ENCODE measurements around the gene FLYWCH2. TPM values are rescaled to one million over a fixed set of nuclear protein-coding genes. Genes with fewer than 3 reads are reported as not detected.

Gene FLYWCH2
- total and polyA plus RNA-seq, 2 of the 8 experiments (the other 6 are each of a cell fraction or from before 2014, with no cell fraction given): 16.4 to 30.7 TPM

GRCh38 chr16:2933136-2933535, 50.1 kb downstream of the FLYWCH2 start:
- Histone ChIP-seq H3K23ac (ENCODE audit: insufficient read length) (no peak overlapping the region), H3K14ac (ENCODE audit: insufficient read length) (no peak overlapping the region), H2AFZ (ENCODE audit: low read length) (no peak overlapping the region), H3K4me1 (replicated peaks in 1 of 4; ENCODE audit: control insufficient read depth in 3 of 4, insufficient read depth in 4 of 4, low read length in 3 of 4) (peaks cover 0 to 4% (median 0%) of the 10 kb centered on the region in 4 experiments; a peak in 3 of 7 replicates), H2BK15ac (ENCODE audit: low read length) (no peak overlapping the region), H4K20me1 (replicated peaks in 1 of 2; ENCODE audit: control insufficient read depth in 1 of 2, insufficient read depth in 2 of 2, low read length in 2 of 2) (no peaks in the 10 kb centered on the region), H3K27ac (ENCODE audit: low read depth, low read length) (no peak overlapping the region), H3K27me3 (replicated peaks in 1 of 4; ENCODE audit: control insufficient read depth in 3 of 4, extremely low read depth in 1 of 4, insufficient read depth in 3 of 4, low read length in 3 of 4) (no peaks in the 10 kb centered on the region), H2BK12ac (ENCODE audit: low read depth, low read length) (no peak overlapping the region), H4K91ac (replicated peaks; ENCODE audit: insufficient read length, low read length) (no peak overlapping the region), H2BK120ac (replicated peaks; ENCODE audit: low read depth, low read length) (no peak overlapping the region), H3K4me2 (ENCODE audit: insufficient read depth in 1 of 2, low read depth in 2 of 2, low read length in 2 of 2) (no peak overlapping the region), H4K5ac (ENCODE audit: insufficient read length, low read depth, low read length) (no peak overlapping the region), H3K56ac (replicated peaks; ENCODE audit: insufficient read length, low read depth, low read length) (no peak overlapping the region), H3K36me3 (ENCODE audit: control insufficient read depth in 2 of 4, insufficient read depth in 4 of 4, low read length in 3 of 4) (peaks cover 0 to 10% (median 2%) of the 10 kb centered on the region in 4 experiments; a peak in 2 of 8 replicates), H3K79me1 (ENCODE audit: low read depth, low read length) (peaks cover 3% of the 10 kb centered on the region; the same call in 1 of the 2 replicates), H2BK20ac (ENCODE audit: low read length) (no peak overlapping the region), H3K4ac (replicated peaks; ENCODE audit: insufficient read length, low read depth, low read length) (no peak overlapping the region), H2AK5ac (ENCODE audit: low read depth, low read length) (no peak overlapping the region), H2BK5ac (ENCODE audit: low read depth, low read length) (no peak overlapping the region), H3K23me2 (ENCODE audit: low read depth, low read length) (no peaks in the 10 kb centered on the region), H3K9ac (replicated peaks in 1 of 4; ENCODE audit: extremely low read depth in 1 of 4, low read depth in 3 of 4, low read length in 3 of 4) (no peak overlapping the region), H3K9me3 (ENCODE audit: insufficient read depth in 2 of 2, low read depth in 1 of 2, low read length in 1 of 2) (no peaks in the 10 kb centered on the region), H3K4me3 (ENCODE audit: extremely low read depth in 1 of 4, insufficient read depth in 2 of 4, low read depth in 3 of 4, low read length in 4 of 4) (no peak overlapping the region), H4K8ac (ENCODE audit: extremely low read depth, insufficient read depth, low read length) (no peak overlapping the region; the same call in 1 of the 2 replicates), H3K18ac (ENCODE audit: extremely low read depth, low read length) (no peak overlapping the region), H3K79me2 (ENCODE audit: control insufficient read depth in 1 of 2, insufficient read depth in 2 of 2, low read length in 2 of 2) (no peaks in the 10 kb centered on the region)
- 96% methylated on average over 27 of the region's 30 CpGs; no CpG with 5 or more reads in 1 of the 2 experiments for WGBS, 2 experiments (ENCODE audit: extremely low coverage in 1 of 2, insufficient coverage in 1 of 2, insufficient read length in 1 of 2, insufficient replicate concordance in 2 of 2, low coverage in 1 of 2, low lambda C conversion rate in 2 of 2, missing lambda C conversion rate in 1 of 2)
- POLR2A ChIA-PET (ENCODE audit: partially characterized antibody): no interaction called here
- DNase-seq (ENCODE audit: low read depth in 1 of 2, low spot score in 2 of 2) (no peak), FAIRE-seq (no peak)
- CTCF ChIA-PET (ENCODE audit: partially characterized antibody): interaction anchor here (1.1 to 3.1 kb wide), 3 partner anchors 20 to 726 kb away, joined by 3 to 9 read pairs (median 4); no protein-coding TSS in a partner anchor
- no peak for TF ChIP-seq JUN (IDR thresholded peaks at IDR 0.05; ENCODE audit: low read depth, low read length)
- TF ChIP-seq KDM4A (IDR thresholded peaks at IDR 0.05; ENCODE audit: low read depth, low read length, severe bottlenecking): no peak
- TF ChIP-seq EZH2 (IDR thresholded peaks at IDR 0.05; ENCODE audit: low read depth, low read length, severe bottlenecking): no peak
- TF ChIP-seq PHF8 (conservative IDR thresholded peaks at IDR 0.05; ENCODE audit: low read depth, low read length): no peak
- no peak for TF ChIP-seq RXRA (IDR thresholded peaks at IDR 0.05; ENCODE audit: insufficient read depth, low read depth, low read length)
- no peak for TF ChIP-seq CHD1 (IDR thresholded peaks at IDR 0.05; ENCODE audit: low read depth, low read length)
- no peak for TF ChIP-seq CEBPB (IDR thresholded peaks at IDR 0.05; ENCODE audit: low read depth, low read length)
- no peak for TF ChIP-seq SP4 (IDR thresholded peaks at IDR 0.05; ENCODE audit: low read length)
- TF ChIP-seq TCF12 (IDR thresholded peaks at IDR 0.05; ENCODE audit: low read depth, low read length): no peak
- TF ChIP-seq BCL11A (IDR thresholded peaks at IDR 0.05; ENCODE audit: low read depth in 2 of 2, low read length in 2 of 2): no peak
- TF ChIP-seq CHD2 (IDR thresholded peaks at IDR 0.05; ENCODE audit: low read length): no peak
- no peak for TF ChIP-seq CTBP2 (IDR thresholded peaks at IDR 0.05; ENCODE audit: borderline replicate concordance, insufficient read depth, insufficient read length, low read length)
- no peak for TF ChIP-seq KDM5A (IDR thresholded peaks at IDR 0.05; ENCODE audit: low read length)
- TF ChIP-seq SUZ12 (IDR thresholded peaks at IDR 0.05; ENCODE audit: low read length): no peak
- TF ChIP-seq EP300 (IDR thresholded peaks at IDR 0.05; ENCODE audit: borderline replicate concordance in 1 of 2, low read depth in 2 of 2, low read length in 2 of 2): no peak
